ENCODE data around the gene PHOSPHO2.

GRCh38 chr2:169661265-169661664 lies 33.0 kb upstream of the PHOSPHO2 start:
- no peak for TF ChIP-seq POLR2A (IDR thresholded peaks at IDR 0.05)
- TF ChIP-seq EP300 (IDR thresholded peaks at IDR 0.05) = no peak
- TF ChIP-seq CTCF (IDR thresholded peaks at IDR 0.05) = no peak
- TF ChIP-seq POLR2AphosphoS5 (IDR thresholded peaks at IDR 0.05) = no peak
